H1 (cell line): Measurements from ENCODE around the gene ABHD2. TPM values are rescaled to one million over a fixed set of nuclear protein-coding genes. Genes with fewer than 3 reads are reported as not detected.

Experiments
- CBX8 ChIP-seq: fragments of 300-800, 300-1000 bp; sonication (generic); IDR thresholded peaks from 2 replicates; pipeline ENCODE4 v1.7.1; 2016; ENCODE audit warnings: low read depth, low read length, borderline replicate concordance
- GABPA ChIP-seq: IDR thresholded peaks from 2 replicates; pipeline ENCODE4 v1.6.1; 2011; ENCODE audit warnings: mild to moderate bottlenecking, low read length, moderate library complexity, borderline replicate concordance; ENCODE audit not compliant: insufficient read depth
- PHF8 ChIP-seq: fragments of 200-600 bp; sonication (generic); conservative IDR thresholded peaks from 2 replicates; pipeline ENCODE4 v1.7.1; 2012; ENCODE audit warnings: low read depth, mild to moderate bottlenecking, inconsistent platforms, low read length, moderate library complexity
- RNF2 ChIP-seq: fragments of 200-900, 300-1000 bp; sonication (generic); IDR thresholded peaks from 2 replicates; pipeline ENCODE4 v1.7.1; 2016; ENCODE audit warnings: borderline replicate concordance, low read depth, mild to moderate bottlenecking, antibody characterized with exemption, low read length; ENCODE audit not compliant: poor library complexity, severe bottlenecking; ENCODE audit errors: missing control alignments
- polyA plus RNA-seq, 7 experiments: library from polyadenylated mRNA; depleted of rRNA in 3 of 7; stranded (reverse) in 5 of 7; unstranded in 2 of 7; fragments of >200 nt in 5 of 7; fragments of 200-250 nt in 2 of 7; gene quantifications; 1 replicate in 5 of 7; 2 replicates in 1 of 7; 4 replicates in 1 of 7; pipeline versions ENCODE4 v1.2.1 to v1.2.3, GENCODE V29; 2011 to 2013; ENCODE audit warnings: missing spikeins in 2 of 7, mixed read lengths in 2 of 7
- total RNA-seq: library from RNA; stranded (reverse); fragmentation: NEBNext Ultra II Directional; extraction: Animal tissue kit (Norgen Biotek cat#: 25700); gene quantifications from 2 replicates; pipeline ENCODE4 v1.2.1, GENCODE V29; 2021

Gene ABHD2
- total and polyA plus RNA-seq, 2 of the 8 experiments (the other 6 are each of a cell fraction or from before 2014, with no cell fraction given): 9.1 to 23.7 TPM

- no peak for TF ChIP-seq GABPA
- no peak for TF ChIP-seq RNF2
- TF ChIP-seq PHF8: no peak
- TF ChIP-seq CBX8: no peak
These were observed 139.2 kb downstream of the ABHD2 start (continued) for GRCh38 chr15:89227425-89227824.
